ENCODE measurements around the gene G0S2. TPM values are rescaled to one million over a fixed set of nuclear protein-coding genes. Genes with fewer than 3 reads are reported as not detected.

The G0S2 gene
- total RNA-seq, 1 experiment from 2014 or later: 45.7 TPM

DNA sequence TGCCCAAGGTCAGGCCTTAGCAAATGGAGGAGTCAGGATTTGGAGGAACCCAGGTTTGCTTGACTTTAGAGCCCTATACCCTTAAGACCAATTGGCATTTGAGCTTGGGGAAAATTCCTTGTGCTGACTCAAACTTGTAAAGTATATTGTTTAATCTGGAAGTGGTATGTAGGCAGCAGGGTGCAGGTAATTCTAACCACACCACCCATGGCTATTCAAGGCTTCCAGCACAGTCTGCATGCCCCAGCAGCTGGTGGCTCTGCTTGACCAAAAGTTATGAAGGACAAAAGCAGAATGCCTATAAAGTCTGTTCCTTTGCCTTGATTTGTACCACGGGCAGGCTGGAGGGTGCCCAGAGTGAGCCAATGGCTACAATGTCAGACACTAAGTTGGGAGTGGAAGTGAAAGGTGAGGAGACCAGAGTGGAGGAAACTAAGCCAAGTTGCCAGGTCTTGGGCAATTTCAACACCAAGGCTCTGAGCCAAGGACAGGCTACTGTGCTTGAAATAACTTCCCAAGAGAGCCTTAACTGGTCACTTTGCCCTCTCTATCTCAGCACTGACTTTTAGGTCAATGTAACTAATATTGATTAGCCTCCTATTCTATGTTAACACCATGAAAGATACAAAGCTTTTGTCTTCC, 4.7 kb upstream of the G0S2 start:
- no TSS peak for BruUV-seq (replicated peaks)

DNA sequence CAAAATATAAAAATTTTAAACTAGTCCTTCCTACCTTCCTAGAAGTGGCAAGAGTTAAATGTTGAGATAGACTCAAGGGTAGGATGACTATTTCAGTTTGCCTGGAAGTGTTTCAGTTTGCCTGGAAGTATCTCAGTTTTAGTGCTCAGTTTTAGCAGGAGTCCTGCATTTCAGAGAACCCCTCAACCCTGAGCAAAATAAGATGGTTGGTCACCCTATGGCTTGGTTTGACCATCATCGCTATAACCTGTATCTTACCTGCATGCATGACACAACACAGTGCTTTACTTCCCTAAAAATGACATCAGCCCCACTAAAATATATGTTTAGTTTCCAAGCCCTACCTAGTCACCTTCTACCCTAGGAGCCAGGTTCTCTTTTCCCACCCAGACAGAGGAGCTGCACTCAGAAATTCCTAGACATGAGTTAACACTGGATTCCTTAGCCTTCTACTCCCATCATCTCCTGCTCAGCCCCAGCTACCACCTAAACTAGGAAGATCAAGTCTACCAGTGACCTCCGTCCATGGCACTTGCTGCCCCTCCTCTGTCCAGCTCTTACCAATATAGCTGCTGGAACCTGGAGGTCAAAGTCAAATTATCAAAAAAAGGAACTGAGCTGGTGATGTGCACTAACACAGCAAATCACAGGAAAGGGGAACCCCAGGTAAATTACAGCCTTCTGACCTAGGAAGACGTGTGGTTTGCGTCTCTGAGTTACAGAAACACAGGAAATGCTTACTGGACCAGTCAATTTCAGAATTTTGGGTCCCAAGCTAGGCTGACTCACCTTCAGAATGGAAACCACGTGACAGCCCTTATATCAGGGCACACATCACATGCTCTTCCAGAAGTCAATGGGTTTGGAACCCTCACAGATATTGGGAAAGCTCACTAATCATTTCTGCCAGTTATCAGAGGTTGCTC, 2.2 kb upstream of the G0S2 start:
- Mint-ChIP-seq H3K27ac (ENCODE audit: unreplicated experiment) (peak overlapping the region; percentile 29), H3K27me3 (ENCODE audit: insufficient read depth, unreplicated experiment) (no peaks in the 10 kb centered on the region), H3K4me1 (ENCODE audit: low read depth, unreplicated experiment) (peaks cover 41% of the 10 kb centered on the region), H3K4me3 (ENCODE audit: unreplicated experiment) (no peak overlapping the region), H3K9me3 (ENCODE audit: unreplicated experiment) (peaks cover 10% of the 10 kb centered on the region), H3K36me3 (ENCODE audit: insufficient read depth, unreplicated experiment) (peaks cover 22% of the 10 kb centered on the region)
- TF ChIP-seq CTCF (IDR thresholded peaks at IDR 0.05; ENCODE audit: insufficient read depth in 1 of 2, low read depth in 1 of 2, low read length in 1 of 2, severe bottlenecking in 1 of 2, unreplicated experiment in 1 of 2): no peak
- CTCF ChIA-PET: interaction anchor here (3.4 kb wide), 1 partner anchor 20 kb away, joined by 34 read pairs; the partner anchor contains the start of gene LAMB3
- Histone ChIP-seq H3K27me3 (replicated peaks; ENCODE audit: control insufficient read depth, insufficient read depth, low read length) (no peaks in the 10 kb centered on the region), H3K4me3 (ENCODE audit: low read depth, low read length) (no peak overlapping the region), H3K4me1 (peaks cover 12% of the 10 kb centered on the region), H3K9me3 (no peaks in the 10 kb centered on the region), H3K36me3 (ENCODE audit: control insufficient read depth, insufficient read depth, low read length) (0 out of 2 replicates have a peak, but pooled peaks cover 1% of the 10 kb centered on the region)
- DNase-seq: no peak
- intact Hi-C loops (cut with micrococcal nuclease; ENCODE audit: unreplicated experiment): no loop called here
- no TSS peak for BruUV-seq (replicated peaks)
- POLR2A ChIA-PET: interaction anchor here (3.5 kb wide), 1 partner anchor 20 kb away, joined by 47 read pairs; the partner anchor contains the start of gene LAMB3

More for the DNA sequence above, 4.7 kb upstream of the G0S2 start:
- TF ChIP-seq CTCF (IDR thresholded peaks at IDR 0.05; ENCODE audit: insufficient read depth in 1 of 2, low read depth in 1 of 2, low read length in 1 of 2, severe bottlenecking in 1 of 2, unreplicated experiment in 1 of 2): no peak
- no peak overlapping the region for H3K4me3 ChIP-seq (ENCODE audit: low read depth, low read length)
- intact Hi-C loops (cut with micrococcal nuclease; ENCODE audit: unreplicated experiment): no loop called here
- no peaks in the 10 kb centered on the region for H3K36me3 ChIP-seq (ENCODE audit: control insufficient read depth, insufficient read depth, low read length)
- H3K27me3 ChIP-seq (replicated peaks; ENCODE audit: control insufficient read depth, insufficient read depth, low read length): no peaks in the 10 kb centered on the region
- DNase-seq: no peak
- no peaks in the 10 kb centered on the region for H3K9me3 ChIP-seq
- ChIA-PET CTCF (no interaction called here), POLR2A (no interaction called here)
- peaks cover 10% of the 10 kb centered on the region for H3K9me3 Mint-ChIP-seq (ENCODE audit: unreplicated experiment)
- H3K4me3 Mint-ChIP-seq (ENCODE audit: unreplicated experiment): no peak overlapping the region
- H3K27ac Mint-ChIP-seq (ENCODE audit: unreplicated experiment): no peak overlapping the region
- H3K36me3 Mint-ChIP-seq (ENCODE audit: insufficient read depth, unreplicated experiment): peaks cover 18% of the 10 kb centered on the region
- H3K4me1 Mint-ChIP-seq (ENCODE audit: low read depth, unreplicated experiment): peaks cover 24% of the 10 kb centered on the region
- no peaks in the 10 kb centered on the region for H3K27me3 Mint-ChIP-seq (ENCODE audit: insufficient read depth, unreplicated experiment)
- peaks cover 12% of the 10 kb centered on the region for H3K4me1 ChIP-seq

All from Caco-2 (cell line).